ENCODE results near the gene REEP5.
"Not testable (repeated sequence)": the region's sequence is repeated elsewhere in the genome, so short reads cannot be mapped to it uniquely, and the experiment has no call there.

Gene REEP5

DNA sequence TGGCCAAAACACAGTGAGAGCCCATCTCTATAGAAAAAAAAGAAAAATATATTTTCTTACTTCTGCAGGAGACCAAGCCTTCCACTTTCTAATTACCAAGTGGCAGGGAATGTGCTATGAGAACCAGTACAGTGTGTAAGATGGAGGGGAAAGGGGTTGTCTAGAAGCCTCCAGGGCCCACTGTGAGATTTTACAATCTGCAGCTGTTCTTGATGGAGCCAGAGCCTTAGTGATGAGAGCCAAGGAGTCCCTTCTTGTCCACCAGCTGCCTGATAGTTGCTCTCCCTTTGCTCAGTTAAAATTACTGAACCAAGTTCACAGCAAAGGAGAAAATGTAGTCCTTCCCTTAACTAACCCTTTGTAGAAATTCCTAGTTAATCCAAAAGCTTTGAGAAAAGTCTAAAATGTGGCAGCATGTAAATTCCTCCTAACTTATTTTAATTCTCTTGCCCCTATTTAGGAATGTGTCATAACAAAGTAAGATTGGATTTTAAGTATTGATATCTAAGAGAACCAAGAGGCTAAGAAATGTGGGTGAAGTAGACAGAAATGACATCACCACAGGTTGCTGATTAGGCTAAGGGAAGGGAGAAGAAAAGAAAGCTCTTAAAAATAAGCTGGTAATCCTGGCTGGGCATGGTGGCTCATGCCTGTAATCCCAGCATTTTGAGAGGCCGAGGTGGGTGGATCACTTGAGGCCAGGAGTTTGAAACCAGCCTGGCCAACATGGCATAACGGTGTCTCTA lies 41.6 kb downstream of the REEP5 start:
- DNase-seq = no peak

DNA sequence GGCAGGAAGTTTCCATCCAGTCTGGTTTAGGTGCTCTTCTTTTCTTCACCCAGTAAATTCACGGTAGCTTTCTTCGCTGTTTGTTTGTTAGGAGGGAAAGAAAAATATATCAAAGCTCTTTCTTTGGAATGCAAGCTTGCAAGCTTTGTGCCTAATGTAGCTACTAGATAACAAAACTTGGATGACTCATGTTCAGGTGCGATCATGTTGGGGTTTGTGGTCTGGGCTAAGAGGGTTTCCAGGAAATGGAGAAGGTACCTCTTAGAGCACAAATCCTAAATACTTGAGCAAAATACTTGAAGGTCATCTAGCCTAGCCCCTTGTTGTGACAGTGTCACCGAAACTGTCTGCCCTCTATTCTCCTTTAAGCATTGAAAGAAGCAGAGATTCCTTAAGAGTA lies 43.3 kb downstream of the REEP5 start:
- no peak for DNase-seq

DNA sequence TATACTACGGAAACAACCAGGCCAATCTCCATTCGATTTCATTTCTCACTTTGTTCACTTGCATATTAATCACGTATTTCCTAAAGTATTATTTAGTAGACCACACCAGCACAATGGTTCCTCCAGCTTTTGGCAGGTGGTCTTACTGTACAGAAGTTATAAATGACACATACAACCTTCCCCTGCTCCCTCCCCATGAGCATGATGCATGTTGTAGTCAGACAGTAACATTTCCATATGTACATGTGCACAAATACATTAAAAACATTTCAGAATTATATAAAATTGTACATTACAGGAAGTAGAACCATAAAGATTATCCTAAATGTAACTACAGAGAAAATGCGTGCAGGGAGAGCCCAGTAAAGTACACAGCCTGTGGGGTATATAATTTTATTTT lies 43.9 kb downstream of the REEP5 start:
- no peak for DNase-seq

GRCh38 chr5:112876362-112876761 lies 45.7 kb downstream of the REEP5 start:
- no peak for DNase-seq

DNA sequence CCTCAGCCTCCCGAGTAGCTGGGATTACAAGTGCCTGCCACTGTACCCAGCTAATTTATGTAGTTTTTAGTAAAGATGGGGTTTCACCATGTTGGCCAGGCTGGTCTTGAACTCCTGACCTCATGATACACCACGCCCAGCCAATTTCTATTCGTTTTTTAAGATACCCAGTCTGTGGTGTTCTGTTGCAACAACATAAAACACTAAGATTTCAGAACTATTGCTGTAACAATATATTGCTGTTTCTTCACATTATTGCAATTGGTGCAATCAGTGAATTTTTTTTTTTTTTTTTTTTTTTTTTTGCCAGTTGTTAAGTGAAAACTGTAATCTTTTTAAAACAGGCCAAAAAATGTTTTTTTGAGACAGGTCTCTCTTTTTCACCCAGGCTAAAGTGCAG lies 51.1 kb downstream of the REEP5 start:
- DNase-seq = no peak

DNA sequence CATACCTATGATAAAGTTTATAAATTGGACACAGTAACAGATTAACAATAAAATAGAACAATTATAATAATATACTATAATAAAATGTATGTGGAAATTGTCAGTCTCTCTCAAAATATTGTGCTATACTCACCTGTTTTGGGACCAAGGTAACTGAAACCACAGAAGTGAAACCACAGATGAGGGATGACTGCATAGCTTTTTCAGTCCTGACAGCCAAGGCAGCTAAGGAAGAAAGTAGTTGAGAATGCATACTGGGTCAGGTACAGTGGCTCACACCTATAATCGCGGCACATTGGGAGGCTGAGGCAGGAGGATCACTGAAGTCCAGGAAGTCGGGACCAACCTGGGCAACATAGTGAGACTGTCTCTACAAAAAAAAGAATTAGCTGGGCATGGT lies 52.1 kb downstream of the REEP5 start:
- no peak for DNase-seq

DNA sequence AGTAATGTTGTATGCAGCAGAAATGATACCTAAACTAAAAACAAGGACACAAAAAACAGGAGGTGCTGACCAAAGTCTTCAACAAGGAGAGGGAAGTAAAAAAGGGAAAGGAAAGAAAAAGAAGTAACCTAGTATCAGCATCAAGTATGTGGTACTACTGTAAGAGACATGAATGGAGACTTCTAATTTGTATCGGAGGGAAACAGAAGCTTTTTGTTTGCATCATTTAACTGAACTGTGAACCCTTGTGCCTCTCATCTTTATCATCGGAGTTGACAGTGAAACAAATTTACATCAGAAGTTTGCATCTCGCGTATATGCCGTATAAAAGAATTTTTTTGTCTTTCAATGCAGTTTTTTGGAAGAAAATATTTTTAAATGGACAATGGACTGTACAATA lies 54.6 kb downstream of the REEP5 start:
- DNase-seq = no peak

- DNase-seq = no peak
These were observed 55.3 kb downstream of the REEP5 start for GRCh38 chr5:112866739-112867138.

DNA sequence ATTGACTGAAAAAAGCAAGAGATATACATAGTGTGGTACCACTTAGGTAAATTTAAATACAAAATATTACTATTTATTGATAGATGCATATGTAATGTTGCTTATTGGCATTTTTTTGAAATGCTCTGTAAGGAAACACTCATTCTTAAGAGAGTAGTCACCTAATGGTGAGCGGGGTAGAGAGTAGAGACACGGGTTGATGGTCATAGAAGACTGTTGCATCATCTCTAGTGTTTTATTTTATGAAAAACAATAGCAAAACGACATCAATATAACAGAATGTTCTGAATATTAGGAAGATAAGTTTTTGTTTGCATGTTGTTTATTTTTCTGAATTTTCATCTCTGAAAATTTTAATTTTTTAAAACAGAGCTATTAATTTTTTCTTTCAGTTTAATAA lies 56.9 kb downstream of the REEP5 start:
- DNase-seq = no peak

DNA sequence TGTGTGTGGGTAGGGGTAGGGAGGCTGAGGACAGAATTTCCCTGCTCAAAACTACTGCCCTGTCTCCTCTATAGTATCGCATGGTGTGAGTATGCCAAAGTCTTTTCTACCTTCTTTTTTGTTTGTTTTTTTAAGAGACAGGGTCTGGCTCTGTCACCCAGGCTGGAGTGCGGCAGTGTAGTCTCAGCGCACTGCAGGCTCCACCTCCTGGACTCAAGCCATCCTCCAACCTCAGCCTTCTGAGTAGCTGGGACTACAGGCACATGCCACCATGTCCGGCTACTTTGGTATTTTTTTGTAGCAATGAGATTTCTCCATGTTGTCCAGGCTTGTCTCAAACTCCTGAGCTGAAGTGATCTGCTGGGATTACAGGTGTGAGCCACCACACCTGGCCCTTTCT lies 58.5 kb downstream of the REEP5 start:
- DNase-seq = no peak

DNA sequence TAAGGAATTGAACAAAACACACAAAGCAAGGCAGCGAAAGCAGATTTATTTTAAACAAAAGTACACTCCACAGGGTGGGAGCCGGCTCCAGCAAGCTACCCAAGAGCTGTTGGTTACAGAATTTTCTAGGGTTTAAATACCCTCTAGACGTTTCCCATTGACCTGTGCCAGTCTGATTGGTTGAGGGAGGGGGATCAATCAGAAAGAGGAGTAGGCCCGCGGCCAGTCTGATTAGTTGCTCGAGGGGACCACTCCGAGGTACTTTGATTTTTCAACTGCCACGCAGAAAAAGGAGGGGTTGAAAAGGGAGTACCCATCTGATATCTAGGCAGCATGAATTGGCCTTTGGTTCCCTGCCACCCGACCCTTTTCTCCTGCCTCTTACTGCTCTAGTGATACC lies 59.9 kb downstream of the REEP5 start:
- DNase-seq = peak in 1 of 2 experiments; percentile 11

DNA sequence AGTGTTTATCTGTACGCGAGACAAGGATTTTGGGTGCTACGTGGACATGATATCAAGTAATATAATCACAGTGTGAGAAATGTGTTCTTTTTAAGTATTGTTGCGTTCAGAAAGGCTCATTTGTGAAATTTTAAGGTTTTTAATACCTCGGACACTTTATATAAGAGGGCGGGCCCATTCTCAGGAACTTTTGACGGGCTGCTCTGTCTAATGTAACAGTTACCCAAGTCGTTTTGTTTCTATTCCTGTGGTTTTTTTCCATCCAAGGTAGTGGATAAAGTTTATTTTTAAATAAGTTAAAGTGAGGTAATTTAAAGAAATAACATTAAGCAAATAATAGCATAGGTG lies 60.4 kb downstream of the REEP5 start:
- no peak for DNase-seq

DNA sequence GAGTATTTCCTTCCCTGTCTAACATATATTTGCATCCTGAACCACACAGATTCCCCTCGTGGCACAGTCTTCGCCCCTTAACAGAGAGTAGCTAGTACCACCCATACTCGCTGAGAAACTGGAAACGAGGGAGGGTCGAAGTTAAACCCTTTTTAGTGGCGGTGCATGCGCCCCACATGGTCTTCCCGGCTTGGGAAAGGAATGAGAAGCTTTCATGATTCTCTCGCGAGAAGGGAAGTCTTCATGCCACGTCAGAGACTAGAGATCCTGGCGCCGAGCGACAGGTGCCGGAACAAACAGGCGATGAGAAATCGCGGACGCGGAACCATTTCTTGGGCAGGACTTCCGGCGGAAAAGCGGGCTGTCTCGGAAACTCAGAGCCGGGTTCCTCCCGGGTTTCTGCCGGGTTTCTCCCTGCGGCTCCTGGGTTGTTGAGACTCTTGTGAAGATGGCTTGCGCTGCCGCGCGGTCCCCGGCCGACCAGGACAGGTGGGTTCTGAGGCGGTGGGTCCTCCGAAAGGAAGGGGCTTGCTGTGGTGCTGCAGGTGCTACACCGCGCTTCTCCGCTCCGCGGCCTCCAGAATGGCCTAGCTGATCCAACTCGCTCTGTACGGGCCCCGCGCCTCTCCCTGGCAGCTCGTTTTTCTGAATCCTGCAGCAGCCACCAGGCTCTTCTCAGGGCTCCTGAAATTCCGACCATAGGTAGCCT lies 60.9 kb downstream of the REEP5 start, which contains the start of gene SRP19:
SRP19 (plus strand) TSS at position 359 of the 709 bp plus-strand sequence; CDS start at position 449, 90 bp downstream.
- DNase-seq = peak; percentile 91 to 96

- DNase-seq = not testable (repeated sequence)
These were observed 61.5 kb downstream of the REEP5 start for GRCh38 chr5:112860571-112860928.

GRCh38 chr5:112857866-112858265 lies 64.2 kb downstream of the REEP5 start:
- no peak for DNase-seq

- no peak for DNase-seq
These were observed 67.4 kb downstream of the REEP5 start for GRCh38 chr5:112854651-112855050.

DNA sequence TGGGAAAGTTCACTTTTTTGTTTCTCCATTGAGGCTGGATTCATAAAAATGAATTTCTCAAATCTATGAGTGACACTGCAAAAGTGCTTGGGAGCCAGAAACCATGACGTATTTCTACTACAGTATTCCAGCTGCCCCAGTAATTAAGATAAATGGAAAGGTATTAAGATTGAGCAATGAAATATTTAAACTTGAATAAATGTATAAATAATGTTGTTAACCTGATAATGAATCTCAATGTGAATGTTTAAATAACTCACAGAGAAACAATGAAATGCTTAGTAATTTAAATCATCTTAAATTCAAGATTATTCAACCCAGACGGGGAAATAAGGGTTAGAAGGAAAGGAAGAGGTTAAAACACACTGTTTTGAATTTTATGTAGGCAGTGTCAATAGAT lies 72.1 kb downstream of the REEP5 start:
- no peak for DNase-seq

DNA sequence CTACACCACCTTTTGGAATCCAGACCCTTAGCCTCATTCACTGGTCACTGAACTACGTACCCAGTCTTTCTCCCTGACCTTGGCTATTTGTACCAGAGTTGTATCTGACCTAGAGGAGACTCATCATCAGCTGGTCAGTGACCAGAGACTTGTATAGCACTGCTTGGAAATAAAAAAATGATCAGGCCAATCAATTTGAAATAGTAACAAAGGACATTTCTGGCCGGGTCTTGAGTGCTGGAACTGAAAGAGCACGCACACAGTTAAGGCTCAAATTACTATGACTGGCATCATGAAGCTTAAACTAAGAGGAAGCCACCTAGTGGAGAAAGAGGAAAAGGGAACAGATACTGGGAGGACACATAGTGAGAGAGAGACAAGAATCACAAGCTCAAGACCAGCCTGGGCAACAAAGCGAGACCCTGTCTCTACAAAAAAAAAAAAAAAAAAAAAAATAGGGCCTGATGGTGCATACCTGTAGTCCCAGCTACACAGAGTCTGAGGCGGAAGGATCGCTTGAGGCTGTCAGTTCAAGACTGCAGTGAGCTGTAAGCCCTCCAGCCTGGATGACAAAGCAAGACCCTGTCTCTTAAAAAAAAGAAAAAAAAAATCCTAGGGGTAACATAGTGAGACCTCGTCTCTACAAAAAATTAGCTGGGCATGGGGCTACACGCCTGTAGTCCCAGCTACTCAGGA lies 73.8 kb downstream of the REEP5 start:
- peak; percentile 62 to 64 for DNase-seq

DNA sequence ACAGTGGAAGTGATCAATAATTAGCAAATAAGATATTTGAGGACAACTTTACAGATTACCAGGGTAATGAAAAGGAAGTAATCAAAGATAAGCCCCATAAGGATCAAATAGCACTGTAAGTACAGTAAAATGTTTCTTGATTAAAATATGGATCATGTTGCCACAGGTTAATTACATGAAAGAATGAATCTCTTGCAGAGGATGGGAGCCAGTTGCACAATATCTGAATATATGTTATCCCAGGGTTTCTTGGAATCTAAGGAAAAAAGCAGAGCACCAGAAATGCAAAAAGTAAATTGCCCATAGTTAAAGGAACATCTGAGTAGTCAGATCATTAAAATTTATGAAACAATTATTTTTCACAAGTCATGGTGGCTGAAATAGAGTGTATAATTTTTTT lies 74.7 kb downstream of the REEP5 start:
- no peak for DNase-seq

DNA sequence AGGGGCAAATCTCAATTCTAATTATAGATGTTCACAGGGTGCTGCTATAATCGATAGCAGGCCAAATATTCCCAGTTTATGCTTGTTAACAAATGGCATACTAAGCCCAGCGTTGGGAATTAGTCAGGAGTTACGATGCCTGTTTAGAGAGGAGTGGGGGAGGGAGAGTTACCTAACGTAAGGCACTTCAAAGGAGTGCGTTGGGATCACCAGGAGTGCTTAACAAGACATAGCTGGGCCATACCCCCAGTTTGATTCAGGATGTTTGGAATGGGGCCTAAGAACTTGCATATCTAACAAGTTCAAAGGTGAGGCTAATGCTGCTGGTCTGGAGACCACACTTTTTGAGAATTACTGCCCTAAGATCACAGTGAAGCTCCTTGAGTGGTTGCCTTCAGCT lies 75.5 kb downstream of the REEP5 start:
- no peak for DNase-seq

- DNase-seq = no peak
These were observed 77.5 kb downstream of the REEP5 start for GRCh38 chr5:112844489-112844888.

GRCh38 chr5:112833971-112834370 lies 88.1 kb downstream of the REEP5 start:
- no peak for DNase-seq

- no peak for DNase-seq
These were observed 91.6 kb downstream of the REEP5 start for GRCh38 chr5:112830378-112830777.

Data from NCI-H524 (cell line).